Measurements from ENCODE around the gene NPIPB2. TPM values are rescaled to one million over a fixed set of nuclear protein-coding genes. Genes with fewer than 3 reads are reported as not detected.

The NPIPB2 gene
- total and polyA plus RNA-seq, 10 of the 15 experiments (the other 5 are each of a cell fraction or from before 2014, with no cell fraction given), result 1.9 to 29.3 (median 10.8) TPM

GRCh38 chr16:11973070-11973469, 31.2 kb upstream of the NPIPB2 start:
- Histone ChIP-seq H3K27me3 (replicated peaks in 1 of 2; ENCODE audit: control insufficient read depth in 2 of 2, insufficient read depth in 2 of 2, low read length in 1 of 2) (no peaks in the 10 kb centered on the region), H3K79me2 (ENCODE audit: control insufficient read depth, insufficient read depth, low read length) (peaks cover 34% of the 10 kb centered on the region), H3K36me3 (ENCODE audit: control insufficient read depth in 2 of 2, insufficient read depth in 2 of 2, low read length in 1 of 2) (peaks cover 0 to 27% of the 10 kb centered on the region in 2 experiments; a peak in 3 of 4 replicates), H3K27ac (ENCODE audit: control insufficient read depth, insufficient read depth) (no peak overlapping the region), H3K9ac (ENCODE audit: control insufficient read depth, insufficient read depth, low read length) (no peak overlapping the region), H3K4me3 (no peak overlapping the region), H3K9me3 (replicated peaks; ENCODE audit: control insufficient read depth, insufficient read depth, low read length) (no peaks in the 10 kb centered on the region), H2AFZ (ENCODE audit: control insufficient read depth, low read depth, low read length) (no peak overlapping the region), H4K20me1 (ENCODE audit: control insufficient read depth, insufficient read depth) (no peaks in the 10 kb centered on the region), H3K4me2 (ENCODE audit: control insufficient read depth, insufficient read depth) (no peak overlapping the region), H3K4me1 (ENCODE audit: control insufficient read depth, insufficient read depth, low read length) (peaks cover 14% of the 10 kb centered on the region)
- in situ Hi-C loops (cut with MboI), result loop anchor here (10.0 kb wide), 1 partner anchor 1008 kb away; no protein-coding TSS in a partner anchor
- CTCF ChIA-PET, result interaction anchor here (0.7 to 2.4 kb wide), 4 partner anchors 15 to 1008 kb away, joined by 3 to 12 read pairs (median 4); no protein-coding TSS in a partner anchor
- RAD21 ChIA-PET (ENCODE audit: unreplicated experiment), result interaction anchor here (0.8 kb wide), 1 partner anchor 95 kb away, joined by 3 read pairs; no protein-coding TSS in a partner anchor
- SMC1A ChIA-PET (ENCODE audit: uncharacterized antibody, unreplicated experiment), result interaction anchor here (0.9 to 2.6 kb wide), 6 partner anchors 9 to 95 kb away, joined by 3 to 10 read pairs (median 5); partner anchors contain the start of gene TNFRSF17
- FAIRE-seq (no peak), ATAC-seq (no peak), DNase-seq (ENCODE audit: low read depth, low spot score) (no peak)
- no peak for TF ChIP-seq IRF3 (IDR thresholded peaks at IDR 0.05)
- no peak for TF ChIP-seq EP300 (IDR thresholded peaks at IDR 0.05; ENCODE audit: borderline replicate concordance in 1 of 2, control insufficient read depth in 1 of 2, low read depth in 2 of 2, low read length in 2 of 2)
- TF ChIP-seq SUZ12 (IDR thresholded peaks at IDR 0.05; ENCODE audit: unreplicated experiment), result no peak
- TF ChIP-seq PRDM15 (CRISPR knock-in tag; IDR thresholded peaks at IDR 0.05), result no peak
- TF ChIP-seq ATF2 (IDR thresholded peaks at IDR 0.05; ENCODE audit: low read length), result no peak
- no peak for TF ChIP-seq JUNB (IDR thresholded peaks at IDR 0.05)
- TF ChIP-seq CHD1 (IDR thresholded peaks at IDR 0.05; ENCODE audit: low read depth, low read length), result no peak
- TF ChIP-seq CEBPB (IDR thresholded peaks at IDR 0.05; ENCODE audit: borderline replicate concordance in 1 of 2, low read depth in 2 of 2, low read length in 2 of 2), result no peak
- TF ChIP-seq BCLAF1 (IDR thresholded peaks at IDR 0.05), result no peak
- no peak for TF ChIP-seq BRCA1 (IDR thresholded peaks at IDR 0.05; ENCODE audit: low read depth, low read length)
- TF ChIP-seq NFYA (IDR thresholded peaks at IDR 0.05; ENCODE audit: borderline replicate concordance, low read depth, low read length), result no peak
- WGBS (ENCODE audit: insufficient coverage, insufficient replicate concordance, low lambda C conversion rate, missing lambda C conversion rate), result 89% methylated on average over 5 of the region's 5 CpGs
- no TSS peak for BruUV-seq (replicated peaks)
- POLR2A ChIA-PET, result interaction anchor here (1.3 kb wide), 1 partner anchor 16 kb away, joined by 4 read pairs; no protein-coding TSS in a partner anchor
- intact Hi-C loops (cut with micrococcal nuclease; ENCODE audit: unreplicated experiment), result no loop called here

Data from GM12878 (cell line).